Right lobe of liver (tissue), 4 donors: ENCODE results near the gene OSBPL10.

Experiments used
- POLR2A ChIP-seq: fragments of 450-650 bp; IDR thresholded peaks from one replicate; pipeline ENCODE4 v1.6.1; 2017; ENCODE audit warnings: antibody characterized with exemption, mild to moderate bottlenecking
- TF ChIP-seq, protein P1 (sequence below), 4 donors: fragments of 200-600 bp in 3 of 4; fragments of 450-650 bp in 1 of 4; IDR thresholded peaks; one replicate each; pipeline versions ENCODE4 v1.5.1 to v1.8.0; 2016 to 2022; ENCODE audit warnings: antibody characterized with exemption in 4 of 4, mild to moderate bottlenecking in 2 of 4
- donor health status: DM: no; HTN: no; CAD: no.
- donor health status: DM: no; HTN: no; CAD: no.
- donor health status: DM: no; HTN: yes; CAD: no.

DNA sequence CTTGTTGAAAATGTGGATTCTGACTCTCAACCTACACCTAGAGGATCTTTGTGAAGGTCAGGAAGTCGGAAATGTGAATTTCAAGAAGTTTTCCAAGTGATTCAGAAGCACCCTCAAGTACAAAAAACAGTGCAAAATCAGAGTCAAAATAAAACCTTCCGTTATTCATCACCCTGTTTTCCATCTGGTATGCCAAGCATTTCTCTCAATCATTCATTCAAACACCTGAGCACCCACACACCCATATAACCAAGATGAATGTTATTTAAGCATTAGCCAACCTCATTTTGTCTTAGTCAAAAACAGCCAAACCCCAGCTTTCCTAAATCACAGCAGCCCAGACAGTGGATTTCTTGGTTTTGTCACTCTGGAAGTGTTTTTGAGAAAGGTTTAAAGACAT, 91.1 kb downstream of the OSBPL10 start:
- no peak for TF ChIP-seq POLR2A
- TF ChIP-seq, protein P1, sequence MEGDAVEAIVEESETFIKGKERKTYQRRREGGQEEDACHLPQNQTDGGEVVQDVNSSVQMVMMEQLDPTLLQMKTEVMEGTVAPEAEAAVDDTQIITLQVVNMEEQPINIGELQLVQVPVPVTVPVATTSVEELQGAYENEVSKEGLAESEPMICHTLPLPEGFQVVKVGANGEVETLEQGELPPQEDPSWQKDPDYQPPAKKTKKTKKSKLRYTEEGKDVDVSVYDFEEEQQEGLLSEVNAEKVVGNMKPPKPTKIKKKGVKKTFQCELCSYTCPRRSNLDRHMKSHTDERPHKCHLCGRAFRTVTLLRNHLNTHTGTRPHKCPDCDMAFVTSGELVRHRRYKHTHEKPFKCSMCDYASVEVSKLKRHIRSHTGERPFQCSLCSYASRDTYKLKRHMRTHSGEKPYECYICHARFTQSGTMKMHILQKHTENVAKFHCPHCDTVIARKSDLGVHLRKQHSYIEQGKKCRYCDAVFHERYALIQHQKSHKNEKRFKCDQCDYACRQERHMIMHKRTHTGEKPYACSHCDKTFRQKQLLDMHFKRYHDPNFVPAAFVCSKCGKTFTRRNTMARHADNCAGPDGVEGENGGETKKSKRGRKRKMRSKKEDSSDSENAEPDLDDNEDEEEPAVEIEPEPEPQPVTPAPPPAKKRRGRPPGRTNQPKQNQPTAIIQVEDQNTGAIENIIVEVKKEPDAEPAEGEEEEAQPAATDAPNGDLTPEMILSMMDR (IDR thresholded peaks at IDR 0.05): no peak
